CD4-positive, alpha-beta T cell (primary cell): Measurements from ENCODE around the gene DLGAP4. TPM values are rescaled to one million over a fixed set of nuclear protein-coding genes. Genes with fewer than 3 reads are reported as not detected.

ENCODE experiments used
- ATAC-seq: fragments of 200-7000 bp; cut with Tn5 transposase; one replicate; pipeline ENCODE4 v1.10.0; 2022; ENCODE audit warnings: mild to moderate bottlenecking; ENCODE audit not compliant: poor library complexity
- CTCF ChIA-PET: fragments of 350-600 bp; sonication (Branson Sonifier 250); formaldehyde crosslinking; loops from one replicate; lab custom pipeline; 2021; ENCODE audit warnings: antibody characterized with exemption, inconsistent platforms; lab: Charles Lee
- POLR2A ChIA-PET: fragments of 350-600 bp; sonication (Branson Sonifier 250); formaldehyde crosslinking; loops from one replicate; lab custom pipeline; 2021; ENCODE audit warnings: antibody characterized with exemption, inconsistent platforms; lab: Charles Lee
- DNase-seq, 14 experiments: peaks; one replicate each; pipeline ENCODE4 v3.0.0-alpha.2; 2013 to 2020; ENCODE audit warnings: mixed read lengths in 2 of 14
- H3K27ac ChIP-seq, 2 donors: one replicate each; pipeline versions ENCODE4 v1.5.1 to v1.7.0; 2013; ENCODE audit warnings: low read length in 2 of 2, low read depth in 1 of 2, mild to moderate bottlenecking in 1 of 2
- H3K27me3 ChIP-seq, 2 experiments: 1 replicate in 1 of 2; 2 replicates in 1 of 2; pipeline versions ENCODE4 v1.6.1 to v1.7.0; 2013; ENCODE audit warnings: low read length in 2 of 2, control low read depth in 1 of 2, mild to moderate bottlenecking in 1 of 2, moderate library complexity in 1 of 2; ENCODE audit not compliant: insufficient read depth in 2 of 2, control insufficient read depth in 1 of 2
- H3K36me3 ChIP-seq: one replicate; pipeline ENCODE4 v1.6.1; 2013; ENCODE audit warnings: low read length, control low read depth; ENCODE audit not compliant: insufficient read depth
- H3K4me1 ChIP-seq: one replicate; pipeline ENCODE4 v1.6.1; 2013; ENCODE audit warnings: low read length, control low read depth; ENCODE audit not compliant: insufficient read depth
- H3K4me3 ChIP-seq: one replicate; pipeline ENCODE4 v1.5.1; 2013; ENCODE audit warnings: mild to moderate bottlenecking, low read length, moderate library complexity
- H3K9me3 ChIP-seq, 2 experiments: 1 replicate in 1 of 2; 2 replicates in 1 of 2; pipeline versions ENCODE4 v1.6.1 to v1.7.0; 2013; ENCODE audit warnings: low read length in 2 of 2, mild to moderate bottlenecking in 2 of 2, control low read depth in 1 of 2, moderate library complexity in 1 of 2; ENCODE audit not compliant: control insufficient read depth in 1 of 2, insufficient read depth in 1 of 2
- H3K27ac Mint-ChIP-seq: one replicate; pipeline ENCODE4 v1.8.0; 2020; ENCODE audit warnings: mixed read lengths
- H3K27me3 Mint-ChIP-seq: one replicate; pipeline ENCODE4 v1.8.0; 2021; ENCODE audit warnings: mixed read lengths
- H3K36me3 Mint-ChIP-seq: one replicate; pipeline ENCODE4 v1.8.0; 2021; ENCODE audit warnings: low read depth, mixed read lengths
- H3K4me1 Mint-ChIP-seq: one replicate; pipeline ENCODE4 v1.8.0; 2021; ENCODE audit warnings: low read depth, mixed read lengths
- H3K4me3 Mint-ChIP-seq: one replicate; pipeline ENCODE4 v1.8.0; 2020; ENCODE audit warnings: mild to moderate bottlenecking, mixed read lengths
- H3K9me3 Mint-ChIP-seq: one replicate; pipeline ENCODE4 v1.8.0; 2020; ENCODE audit warnings: mixed read lengths
- intact Hi-C, 2 experiments: fragments of 100-400 bp; cut with DNase I in 1 of 2; cut with micrococcal nuclease in 1 of 2; formaldehyde crosslinking; loops; one replicate each; pipeline versions ENCODE4 v1.15.1 to v1.9.0; 2023 to 2025; cut with DNase I, micrococcal nuclease
- total RNA-seq, 174 experiments: library from RNA in 2 of 174; stranded (reverse) in 2 of 174; gene quantifications; one replicate each; pipeline ENCODE4 v1.2.3 and lab custom pipeline; 2021 to 2026
- TF ChIP-seq, protein P1 (sequence below): fragments of 200-600 bp; IDR thresholded peaks from one replicate; pipeline ENCODE4 v1.8.0; 2022; ENCODE audit warnings: antibody characterized with exemption, mild to moderate bottlenecking

The DLGAP4 gene
- total RNA-seq, 2 experiments from 2014 or later: 16.0 to 16.1 TPM

DNA sequence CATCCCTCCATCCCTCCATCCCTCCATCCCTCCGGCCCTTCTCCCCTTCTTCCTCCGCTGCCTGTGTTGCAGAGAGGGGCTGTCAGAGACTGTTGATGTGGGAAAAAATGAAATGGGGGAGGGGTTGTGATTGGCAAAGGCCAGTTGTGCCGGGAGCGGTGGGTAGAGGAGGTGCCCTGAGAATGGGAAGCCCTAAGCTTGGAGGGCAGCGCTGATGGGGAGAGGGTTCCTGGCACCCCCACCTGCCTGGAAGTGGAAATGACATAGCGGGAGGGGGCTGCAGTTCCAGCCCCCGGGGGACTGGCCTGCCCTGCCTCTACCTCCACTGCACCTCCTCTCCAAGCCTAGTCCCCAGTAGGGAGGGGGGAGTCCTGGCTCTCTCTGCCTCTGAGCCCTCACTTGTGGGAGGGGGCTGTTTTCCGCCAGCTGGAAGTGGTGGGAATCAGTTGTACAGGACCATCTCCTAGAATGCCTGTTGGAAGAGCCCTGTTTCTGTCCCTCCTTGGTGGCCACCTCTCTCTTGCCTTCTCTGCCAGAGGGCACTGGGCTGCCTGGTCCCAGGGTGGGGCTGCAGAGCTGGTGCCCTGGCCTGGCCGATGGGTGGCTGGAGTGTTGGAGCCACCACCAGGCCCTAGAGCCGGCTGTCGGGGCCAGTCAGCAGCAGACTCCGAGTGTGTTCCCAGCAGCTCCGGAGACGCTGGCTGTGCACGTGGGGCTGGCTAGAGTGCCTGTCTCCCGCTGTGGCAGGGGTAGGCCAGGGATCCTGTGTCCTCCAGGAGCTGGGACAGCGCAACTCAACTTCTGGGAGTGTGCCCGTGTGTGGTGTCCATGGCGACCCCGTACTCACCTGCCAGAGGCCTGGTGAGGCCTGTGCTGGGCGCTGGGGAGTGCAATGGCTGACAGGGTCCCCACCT lies 1.5 kb downstream of the DLGAP4 start:
- no peaks in the 10 kb centered on the region for H3K36me3 Mint-ChIP-seq

DNA sequence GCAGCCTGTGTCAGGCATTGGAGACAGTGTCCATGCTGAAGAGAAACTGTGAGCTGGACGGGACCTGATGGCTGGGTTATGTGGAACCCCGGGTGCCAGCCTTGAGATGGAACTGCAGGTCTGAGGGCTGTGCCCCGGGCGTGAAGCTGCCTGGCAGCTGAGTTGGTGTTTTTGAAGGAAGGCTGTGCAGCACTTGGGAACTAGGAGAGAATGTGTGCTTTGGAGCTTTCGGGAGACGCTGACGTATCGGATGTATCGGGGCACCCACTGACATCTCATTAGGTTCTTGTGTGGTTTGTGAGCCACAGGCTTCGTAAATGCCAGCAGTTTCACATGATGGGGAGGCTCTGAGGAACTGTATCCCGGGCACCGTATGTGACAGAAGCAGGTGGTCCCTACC lies 2.2 kb downstream of the DLGAP4 start:
- peaks cover 82% of the 10 kb centered on the region for H3K27me3 Mint-ChIP-seq
- Histone ChIP-seq H3K4me3 (no peak overlapping the region), H3K36me3 (no peaks in the 10 kb centered on the region), H3K27me3 (peaks cover 51 to 81% of the 10 kb centered on the region in 2 experiments), H3K4me1 (peaks cover 17% of the 10 kb centered on the region), H3K27ac (no peak overlapping the region), H3K9me3 (peaks cover 0 to 20% of the 10 kb centered on the region in 2 experiments)
- ChIA-PET POLR2A (no interaction called here), CTCF (no interaction called here)
- H3K36me3 Mint-ChIP-seq: no peaks in the 10 kb centered on the region
- H3K4me1 Mint-ChIP-seq: peaks cover 13% of the 10 kb centered on the region
- TF ChIP-seq, protein P1, sequence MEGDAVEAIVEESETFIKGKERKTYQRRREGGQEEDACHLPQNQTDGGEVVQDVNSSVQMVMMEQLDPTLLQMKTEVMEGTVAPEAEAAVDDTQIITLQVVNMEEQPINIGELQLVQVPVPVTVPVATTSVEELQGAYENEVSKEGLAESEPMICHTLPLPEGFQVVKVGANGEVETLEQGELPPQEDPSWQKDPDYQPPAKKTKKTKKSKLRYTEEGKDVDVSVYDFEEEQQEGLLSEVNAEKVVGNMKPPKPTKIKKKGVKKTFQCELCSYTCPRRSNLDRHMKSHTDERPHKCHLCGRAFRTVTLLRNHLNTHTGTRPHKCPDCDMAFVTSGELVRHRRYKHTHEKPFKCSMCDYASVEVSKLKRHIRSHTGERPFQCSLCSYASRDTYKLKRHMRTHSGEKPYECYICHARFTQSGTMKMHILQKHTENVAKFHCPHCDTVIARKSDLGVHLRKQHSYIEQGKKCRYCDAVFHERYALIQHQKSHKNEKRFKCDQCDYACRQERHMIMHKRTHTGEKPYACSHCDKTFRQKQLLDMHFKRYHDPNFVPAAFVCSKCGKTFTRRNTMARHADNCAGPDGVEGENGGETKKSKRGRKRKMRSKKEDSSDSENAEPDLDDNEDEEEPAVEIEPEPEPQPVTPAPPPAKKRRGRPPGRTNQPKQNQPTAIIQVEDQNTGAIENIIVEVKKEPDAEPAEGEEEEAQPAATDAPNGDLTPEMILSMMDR: no peak
- ATAC-seq: no peak
- no peak overlapping the region for H3K27ac Mint-ChIP-seq
- no peaks in the 10 kb centered on the region for H3K9me3 Mint-ChIP-seq
- H3K4me3 Mint-ChIP-seq: no peak overlapping the region
- intact Hi-C loops: no loop called here
- DNase-seq: no peak

More for the DNA sequence above, 1.5 kb downstream of the DLGAP4 start:
- TF ChIP-seq, protein P1: no peak
- Histone ChIP-seq H3K4me3 (no peak overlapping the region), H3K36me3 (no peaks in the 10 kb centered on the region), H3K27ac (no peak overlapping the region), H3K4me1 (peaks cover 17% of the 10 kb centered on the region), H3K27me3 (peaks cover 55 to 85% of the 10 kb centered on the region in 2 experiments), H3K9me3 (peaks cover 0 to 16% of the 10 kb centered on the region in 2 experiments)
- H3K4me3 Mint-ChIP-seq: peak overlapping the region; percentile 55
- ATAC-seq: no peak
- H3K27ac Mint-ChIP-seq: no peak overlapping the region
- intact Hi-C loops: no loop called here
- H3K4me1 Mint-ChIP-seq: peaks cover 13% of the 10 kb centered on the region
- DNase-seq: no peak
- POLR2A ChIA-PET: no interaction called here
- H3K27me3 Mint-ChIP-seq: peaks cover 83% of the 10 kb centered on the region
- CTCF ChIA-PET: no interaction called here
- no peaks in the 10 kb centered on the region for H3K9me3 Mint-ChIP-seq

DNA sequence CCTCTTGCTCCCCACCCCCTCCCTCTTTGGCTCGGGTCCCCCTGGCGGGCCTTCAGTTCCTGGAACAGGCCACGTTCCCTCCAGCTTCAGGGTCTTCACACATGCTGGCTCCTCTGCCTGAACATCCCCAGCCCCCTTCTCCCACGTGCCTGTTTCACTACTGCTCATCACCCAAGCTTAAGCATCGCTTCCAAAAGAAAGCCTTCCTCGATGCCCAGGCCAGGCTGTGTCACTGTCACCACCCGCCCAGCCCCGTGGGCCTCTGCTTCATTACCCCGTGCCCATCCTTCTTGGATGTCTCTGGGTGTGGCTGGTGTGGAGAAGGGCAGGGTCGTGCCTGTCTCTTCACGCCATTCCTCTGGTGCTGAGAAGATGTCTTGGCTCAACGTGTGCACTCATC lies 2.8 kb downstream of the DLGAP4 start:
- Mint-ChIP-seq H3K4me1 (peaks cover 13% of the 10 kb centered on the region), H3K27me3 (peaks cover 76% of the 10 kb centered on the region), H3K27ac (no peak overlapping the region), H3K4me3 (no peak overlapping the region), H3K36me3 (no peaks in the 10 kb centered on the region), H3K9me3 (no peaks in the 10 kb centered on the region)
- DNase-seq (no peak), ATAC-seq (no peak)
- Histone ChIP-seq H3K9me3 (peaks cover 0 to 20% of the 10 kb centered on the region in 2 experiments), H3K27me3 (peaks cover 46 to 75% of the 10 kb centered on the region in 2 experiments), H3K4me1 (peaks cover 17% of the 10 kb centered on the region), H3K27ac (no peak overlapping the region), H3K4me3 (no peak overlapping the region), H3K36me3 (no peaks in the 10 kb centered on the region)
- CTCF ChIA-PET: no interaction called here
- intact Hi-C loops: no loop called here
- POLR2A ChIA-PET: no interaction called here
- TF ChIP-seq, protein P1: no peak
